HepG2 (cell line): Measurements from ENCODE around the gene TSEN34. TPM values are rescaled to one million over a fixed set of nuclear protein-coding genes. Genes with fewer than 3 reads are reported as not detected.
A peak's percentile ranks its signal among the peaks of the same experiment; 100 is the strongest.

ENCODE experiments used
- CREB1 ChIP-seq, 2 experiments: fragments of 450-650 bp in 1 of 2; IDR thresholded peaks; 2 replicates each; pipeline ENCODE4 v1.6.1; 2016 to 2017; ENCODE audit warnings: control low read depth in 1 of 2, mild to moderate bottlenecking in 1 of 2, missing compliant biosample characterization in 1 of 2, missing genetic modification characterization in 1 of 2
- DZIP1 ChIP-seq: sonication (generic); formaldehyde crosslinking; IDR thresholded peaks from 2 replicates; pipeline ENCODE4 v1.5.0; 2020; ENCODE audit warnings: mild to moderate bottlenecking, missing genetic modification reagents
- ELF4 ChIP-seq: sonication (generic); formaldehyde crosslinking; IDR thresholded peaks from 2 replicates; pipeline ENCODE4 v1.5.0; 2020; ENCODE audit warnings: missing genetic modification reagents, mild to moderate bottlenecking, moderate library complexity, borderline replicate concordance
- ETV6 ChIP-seq: sonication (generic); formaldehyde crosslinking; conservative IDR thresholded peaks from 2 replicates; pipeline ENCODE4 v1.4.0; 2020; ENCODE audit warnings: missing genetic modification reagents
- GFI1 ChIP-seq: sonication (generic); formaldehyde crosslinking; IDR thresholded peaks from 2 replicates; pipeline ENCODE4 v1.5.0; 2020; ENCODE audit warnings: missing genetic modification reagents, mild to moderate bottlenecking, borderline replicate concordance
- MED1 ChIP-seq: sonication (generic); formaldehyde crosslinking; IDR thresholded peaks from 2 replicates; pipeline ENCODE4 v1.4.0; 2020; ENCODE audit warnings: missing genetic modification reagents
- PHF20 ChIP-seq: sonication (generic); formaldehyde crosslinking; IDR thresholded peaks from 2 replicates; pipeline ENCODE4 v1.5.0; 2020; ENCODE audit warnings: mild to moderate bottlenecking, missing genetic modification reagents
- ZBTB42 ChIP-seq: sonication (generic); formaldehyde crosslinking; IDR thresholded peaks from 2 replicates; pipeline ENCODE4 v1.5.0; 2020; ENCODE audit warnings: mild to moderate bottlenecking, missing genetic modification reagents
- ZHX2 ChIP-seq, 2 experiments: sonication (generic) in 1 of 2; formaldehyde crosslinking in 1 of 2; IDR thresholded peaks; 2 replicates each; pipeline versions ENCODE4 v1.6.1 to v1.9.0; 2014 to 2022; ENCODE audit warnings: antibody characterized with exemption in 1 of 2, borderline replicate concordance in 1 of 2, inconsistent platforms in 1 of 2, low read depth in 1 of 2, missing genetic modification reagents in 1 of 2
- ZNF337 ChIP-seq: sonication (generic); formaldehyde crosslinking; IDR thresholded peaks from 2 replicates; pipeline ENCODE4 v1.5.1; 2020; ENCODE audit warnings: missing genetic modification reagents, low read depth, mild to moderate bottlenecking, borderline replicate concordance
- polyA plus RNA-seq, 8 experiments: library from polyadenylated mRNA; depleted of rRNA in 3 of 8; stranded (reverse) in 7 of 8; unstranded in 1 of 8; fragments of >200 nt; fragmentation: Illumina TruSeq in 4 of 8; extraction: Trizol in 4 of 8; gene quantifications; 2 replicates each; pipeline versions ENCODE4 v1.2.1 to v1.2.3, GENCODE V29; 2011 to 2016; ENCODE audit warnings: low read depth in 4 of 8, missing spikeins in 1 of 8, mixed read lengths in 1 of 8; ENCODE audit not compliant: insufficient read depth in 1 of 8
- total RNA-seq, 5 experiments: library from RNA; depleted of rRNA; stranded (reverse); fragments of >200 nt; fragmentation: Illumina TruSeq; extraction: Trizol; gene quantifications; 2 replicates each; pipeline ENCODE4 v1.2.3, GENCODE V29; 2016; ENCODE audit warnings: low read depth in 1 of 5
- TF ChIP-seq, protein P1 (sequence below): sonication (generic); formaldehyde crosslinking; IDR thresholded peaks from 2 replicates; pipeline ENCODE4 v1.4.0; 2020; ENCODE audit warnings: mild to moderate bottlenecking, missing genetic modification reagents, borderline replicate concordance
- TF ChIP-seq, protein P2 (sequence below): sonication (generic); formaldehyde crosslinking; IDR thresholded peaks from 2 replicates; pipeline ENCODE4 v1.8.0; 2022; ENCODE audit warnings: mild to moderate bottlenecking, missing genetic modification reagents, moderate library complexity

Gene TSEN34
- total and polyA plus RNA-seq, 2 of the 13 experiments (the other 11 are each of a cell fraction or from before 2014, with no cell fraction given), result 55.1 to 65.4 TPM

GRCh38 chr19:54189735-54190502 is 1.2 kb upstream of the TSEN34 start (continued):
- TF ChIP-seq, protein P1, sequence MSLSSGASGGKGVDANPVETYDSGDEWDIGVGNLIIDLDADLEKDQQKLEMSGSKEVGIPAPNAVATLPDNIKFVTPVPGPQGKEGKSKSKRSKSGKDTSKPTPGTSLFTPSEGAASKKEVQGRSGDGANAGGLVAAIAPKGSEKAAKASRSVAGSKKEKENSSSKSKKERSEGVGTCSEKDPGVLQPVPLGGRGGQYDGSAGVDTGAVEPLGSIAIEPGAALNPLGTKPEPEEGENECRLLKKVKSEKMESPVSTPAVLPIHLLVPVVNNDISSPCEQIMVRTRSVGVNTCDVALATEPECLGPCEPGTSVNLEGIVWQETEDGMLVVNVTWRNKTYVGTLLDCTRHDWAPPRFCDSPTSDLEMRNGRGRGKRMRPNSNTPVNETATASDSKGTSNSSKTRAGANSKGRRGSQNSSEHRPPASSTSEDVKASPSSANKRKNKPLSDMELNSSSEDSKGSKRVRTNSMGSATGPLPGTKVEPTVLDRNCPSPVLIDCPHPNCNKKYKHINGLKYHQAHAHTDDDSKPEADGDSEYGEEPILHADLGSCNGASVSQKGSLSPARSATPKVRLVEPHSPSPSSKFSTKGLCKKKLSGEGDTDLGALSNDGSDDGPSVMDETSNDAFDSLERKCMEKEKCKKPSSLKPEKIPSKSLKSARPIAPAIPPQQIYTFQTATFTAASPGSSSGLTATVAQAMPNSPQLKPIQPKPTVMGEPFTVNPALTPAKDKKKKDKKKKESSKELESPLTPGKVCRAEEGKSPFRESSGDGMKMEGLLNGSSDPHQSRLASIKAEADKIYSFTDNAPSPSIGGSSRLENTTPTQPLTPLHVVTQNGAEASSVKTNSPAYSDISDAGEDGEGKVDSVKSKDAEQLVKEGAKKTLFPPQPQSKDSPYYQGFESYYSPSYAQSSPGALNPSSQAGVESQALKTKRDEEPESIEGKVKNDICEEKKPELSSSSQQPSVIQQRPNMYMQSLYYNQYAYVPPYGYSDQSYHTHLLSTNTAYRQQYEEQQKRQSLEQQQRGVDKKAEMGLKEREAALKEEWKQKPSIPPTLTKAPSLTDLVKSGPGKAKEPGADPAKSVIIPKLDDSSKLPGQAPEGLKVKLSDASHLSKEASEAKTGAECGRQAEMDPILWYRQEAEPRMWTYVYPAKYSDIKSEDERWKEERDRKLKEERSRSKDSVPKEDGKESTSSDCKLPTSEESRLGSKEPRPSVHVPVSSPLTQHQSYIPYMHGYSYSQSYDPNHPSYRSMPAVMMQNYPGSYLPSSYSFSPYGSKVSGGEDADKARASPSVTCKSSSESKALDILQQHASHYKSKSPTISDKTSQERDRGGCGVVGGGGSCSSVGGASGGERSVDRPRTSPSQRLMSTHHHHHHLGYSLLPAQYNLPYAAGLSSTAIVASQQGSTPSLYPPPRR (CRISPR knock-in tag), result 0 out of 2 replicates have a peak, but pooled peaks have one; percentile 44
- TF ChIP-seq DZIP1 (CRISPR knock-in tag) (0 out of 2 replicates have a peak, but pooled peaks have one; percentile 45), ELF4 (CRISPR knock-in tag) (0 out of 2 replicates have a peak, but pooled peaks have one; percentile 7), ETV6 (CRISPR knock-in tag) (no peak), ZHX2 (IDR thresholded peaks at IDR 0.05; ENCODE audit: low read depth) (0 out of 2 replicates have a peak, but pooled peaks have one; percentile 55), ZHX2 (CRISPR knock-in tag; IDR thresholded peaks at IDR 0.05; ENCODE audit: borderline replicate concordance) (no peak; the same call in 1 of the 2 replicates), PHF20 (CRISPR knock-in tag) (0 out of 2 replicates have a peak, but pooled peaks have one; percentile 29), MED1 (CRISPR knock-in tag) (peak; percentile 37; the same call in 1 of the 2 replicates), ZNF337 (CRISPR knock-in tag) (no peak), GFI1 (CRISPR knock-in tag) (no peak; the same call in 1 of the 2 replicates), CREB1 (IDR thresholded peaks at IDR 0.05) (peak; percentile 83), CREB1 (CRISPR knock-in tag; IDR thresholded peaks at IDR 0.05) (peak; percentile 32; the same call in 1 of the 2 replicates), ZBTB42 (CRISPR knock-in tag) (no peak)
- TF ChIP-seq, protein P2, sequence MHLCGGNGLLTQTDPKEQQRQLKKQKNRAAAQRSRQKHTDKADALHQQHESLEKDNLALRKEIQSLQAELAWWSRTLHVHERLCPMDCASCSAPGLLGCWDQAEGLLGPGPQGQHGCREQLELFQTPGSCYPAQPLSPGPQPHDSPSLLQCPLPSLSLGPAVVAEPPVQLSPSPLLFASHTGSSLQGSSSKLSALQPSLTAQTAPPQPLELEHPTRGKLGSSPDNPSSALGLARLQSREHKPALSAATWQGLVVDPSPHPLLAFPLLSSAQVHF, result no peak
